PFSK-1 (cell line): ENCODE results near the gene TIMM17A.

Experiments used
- FOXP2 ChIP-seq: optimal IDR thresholded peaks from 2 replicates; pipeline ENCODE3; 2011; ENCODE audit warnings: borderline replicate concordance, control low read depth, inconsistent platforms; ENCODE audit not compliant: insufficient read depth; ENCODE audit errors: extremely low read length, extremely low read depth
- POLR2AphosphoS5 ChIP-seq: IDR thresholded peaks from 2 replicates; pipeline ENCODE4 v1.6.1; 2012; ENCODE audit warnings: low read depth, mild to moderate bottlenecking, control low read depth, low read length, moderate library complexity
- SIN3A ChIP-seq: IDR thresholded peaks from 2 replicates; pipeline ENCODE4 v1.6.1; 2012; ENCODE audit warnings: mild to moderate bottlenecking, low read length, moderate library complexity, borderline replicate concordance; ENCODE audit not compliant: insufficient read depth
- TAF1 ChIP-seq: IDR thresholded peaks from 2 replicates; pipeline ENCODE4 v1.6.1; 2012; ENCODE audit warnings: low read length, control low read depth, borderline replicate concordance; ENCODE audit not compliant: insufficient read depth
- TF ChIP-seq, protein P1 (sequence below), 2 experiments: IDR thresholded peaks; 2 replicates each; pipeline versions ENCODE4 v1.6.1 to v1.8.0; 2011 to 2012; ENCODE audit warnings: low read depth in 2 of 2, low read length in 2 of 2, control low read depth in 1 of 2, inconsistent platforms in 1 of 2, mild to moderate bottlenecking in 1 of 2, moderate library complexity in 1 of 2; ENCODE audit not compliant: insufficient read depth in 1 of 2

TIMM17A gene

DNA sequence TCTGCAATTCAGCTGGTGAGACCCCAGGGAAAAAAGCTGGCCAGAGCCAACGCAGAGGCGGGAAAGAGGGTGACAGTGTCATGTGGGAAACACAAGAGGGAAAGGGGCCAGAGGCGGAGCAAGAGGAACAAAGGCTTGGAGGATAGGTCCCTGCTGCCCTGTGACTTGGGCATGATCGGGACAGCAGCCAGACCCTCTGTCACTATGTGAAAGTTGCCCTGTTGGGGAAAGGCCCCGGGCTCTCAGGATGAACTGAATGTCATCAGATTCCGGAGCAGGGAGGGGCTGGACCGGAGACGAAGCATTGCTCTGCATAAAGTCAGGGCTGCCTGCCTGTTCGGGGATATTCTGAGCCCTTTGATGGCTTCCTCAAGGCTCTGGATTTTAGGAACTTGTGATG is 49.4 kb downstream of the TIMM17A start:
- TF ChIP-seq SIN3A (no peak), TAF1 (no peak), FOXP2 (no peak), POLR2AphosphoS5 (no peak)
- TF ChIP-seq, protein P1, sequence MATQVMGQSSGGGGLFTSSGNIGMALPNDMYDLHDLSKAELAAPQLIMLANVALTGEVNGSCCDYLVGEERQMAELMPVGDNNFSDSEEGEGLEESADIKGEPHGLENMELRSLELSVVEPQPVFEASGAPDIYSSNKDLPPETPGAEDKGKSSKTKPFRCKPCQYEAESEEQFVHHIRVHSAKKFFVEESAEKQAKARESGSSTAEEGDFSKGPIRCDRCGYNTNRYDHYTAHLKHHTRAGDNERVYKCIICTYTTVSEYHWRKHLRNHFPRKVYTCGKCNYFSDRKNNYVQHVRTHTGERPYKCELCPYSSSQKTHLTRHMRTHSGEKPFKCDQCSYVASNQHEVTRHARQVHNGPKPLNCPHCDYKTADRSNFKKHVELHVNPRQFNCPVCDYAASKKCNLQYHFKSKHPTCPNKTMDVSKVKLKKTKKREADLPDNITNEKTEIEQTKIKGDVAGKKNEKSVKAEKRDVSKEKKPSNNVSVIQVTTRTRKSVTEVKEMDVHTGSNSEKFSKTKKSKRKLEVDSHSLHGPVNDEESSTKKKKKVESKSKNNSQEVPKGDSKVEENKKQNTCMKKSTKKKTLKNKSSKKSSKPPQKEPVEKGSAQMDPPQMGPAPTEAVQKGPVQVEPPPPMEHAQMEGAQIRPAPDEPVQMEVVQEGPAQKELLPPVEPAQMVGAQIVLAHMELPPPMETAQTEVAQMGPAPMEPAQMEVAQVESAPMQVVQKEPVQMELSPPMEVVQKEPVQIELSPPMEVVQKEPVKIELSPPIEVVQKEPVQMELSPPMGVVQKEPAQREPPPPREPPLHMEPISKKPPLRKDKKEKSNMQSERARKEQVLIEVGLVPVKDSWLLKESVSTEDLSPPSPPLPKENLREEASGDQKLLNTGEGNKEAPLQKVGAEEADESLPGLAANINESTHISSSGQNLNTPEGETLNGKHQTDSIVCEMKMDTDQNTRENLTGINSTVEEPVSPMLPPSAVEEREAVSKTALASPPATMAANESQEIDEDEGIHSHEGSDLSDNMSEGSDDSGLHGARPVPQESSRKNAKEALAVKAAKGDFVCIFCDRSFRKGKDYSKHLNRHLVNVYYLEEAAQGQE (IDR thresholded peaks at IDR 0.05; ENCODE audit: insufficient read depth in 1 of 2, low read depth in 2 of 2, low read length in 2 of 2), result no peak

DNA sequence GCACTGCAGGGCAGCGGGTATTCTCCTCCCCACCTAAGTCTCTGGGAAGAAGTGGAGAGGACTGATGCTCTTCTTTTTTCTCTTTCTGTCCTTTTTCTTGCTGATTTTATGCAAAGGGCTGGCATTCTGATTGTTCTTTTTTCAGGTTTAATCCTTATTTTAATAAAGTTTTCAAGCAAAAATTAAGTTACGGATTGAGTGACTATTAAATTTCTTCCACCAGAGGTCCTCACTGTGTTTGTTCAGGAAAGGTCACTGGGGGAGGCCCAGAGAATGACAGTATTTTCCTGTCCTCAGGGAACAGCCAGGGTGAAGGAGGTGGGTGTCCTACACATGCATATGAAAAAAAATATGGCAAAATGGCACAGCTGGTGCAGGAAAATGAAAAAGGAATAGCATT is 50.7 kb downstream of the TIMM17A start:
- no peak for TF ChIP-seq POLR2AphosphoS5
- TF ChIP-seq SIN3A, result no peak
- no peak for TF ChIP-seq FOXP2
- TF ChIP-seq TAF1, result no peak
- TF ChIP-seq, protein P1 (IDR thresholded peaks at IDR 0.05; ENCODE audit: insufficient read depth in 1 of 2, low read depth in 2 of 2, low read length in 2 of 2), result no peak

DNA sequence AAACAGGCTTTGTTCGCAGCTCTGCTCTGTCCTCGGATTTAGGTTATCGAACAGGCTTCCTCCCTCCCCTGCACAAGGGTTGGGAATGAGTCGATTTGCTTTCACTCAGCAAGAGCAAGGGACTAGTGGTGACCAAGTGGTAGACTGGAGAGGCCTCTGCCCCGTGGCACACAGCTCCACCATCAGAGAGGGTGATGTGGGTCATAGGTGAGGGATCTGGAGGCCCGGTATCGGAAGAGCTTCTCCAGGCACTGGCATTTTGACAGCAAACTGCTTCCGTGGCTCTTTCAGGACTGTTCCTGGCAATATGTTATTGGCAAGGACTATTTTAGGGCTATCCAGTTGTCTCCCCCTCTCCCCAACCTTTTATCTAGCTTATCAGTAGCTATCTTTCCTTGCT is 52.0 kb downstream of the TIMM17A start:
- TF ChIP-seq, protein P1 (IDR thresholded peaks at IDR 0.05; ENCODE audit: insufficient read depth in 1 of 2, low read depth in 2 of 2, low read length in 2 of 2), result no peak
- TF ChIP-seq TAF1 (no peak), SIN3A (no peak), FOXP2 (no peak), POLR2AphosphoS5 (no peak)

DNA sequence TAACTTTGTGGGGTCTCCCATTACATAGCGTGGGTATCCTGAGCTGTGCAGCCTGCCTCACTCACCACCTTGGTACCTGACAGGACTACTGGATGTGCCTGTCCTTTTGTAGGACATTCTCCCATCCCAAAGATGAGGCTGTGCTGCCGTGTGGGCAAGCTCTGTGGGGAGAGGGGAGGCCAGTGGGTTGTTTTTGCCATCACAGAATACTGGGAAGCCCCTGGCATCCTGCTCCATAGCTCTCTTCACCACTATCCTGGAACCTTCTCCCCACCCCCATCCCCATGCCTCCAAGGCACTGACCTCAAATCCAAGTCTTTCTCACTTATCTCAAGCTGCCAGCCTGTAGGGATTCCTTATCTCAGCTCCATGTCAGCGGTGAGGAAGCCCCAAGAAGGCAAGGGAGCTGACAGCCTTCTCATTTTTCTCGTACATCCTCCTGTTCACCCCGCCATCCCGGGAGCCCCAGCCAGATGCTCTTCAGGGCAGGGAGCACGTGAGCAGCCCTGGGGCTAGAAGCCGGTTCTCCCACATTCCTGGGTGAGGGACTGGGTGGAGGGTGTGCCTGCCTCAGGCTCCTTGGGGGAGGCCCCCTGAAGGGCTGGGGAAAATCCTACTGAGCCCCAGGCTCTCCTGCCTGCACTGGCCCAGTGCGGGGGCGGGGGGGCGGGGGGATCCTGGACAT is 52.6 kb downstream of the TIMM17A start:
- no peak for TF ChIP-seq FOXP2
- TF ChIP-seq SIN3A, result no peak
- TF ChIP-seq, protein P1 (IDR thresholded peaks at IDR 0.05; ENCODE audit: insufficient read depth in 1 of 2, low read depth in 2 of 2, low read length in 2 of 2), result no peak
- no peak for TF ChIP-seq POLR2AphosphoS5
- TF ChIP-seq TAF1, result no peak
